Stimulated activated CD8-positive, alpha-beta memory T cell treated with anti-CD3 and anti-CD28 coated beads, Interleukin-7, amount 100 ng/mL, for 1 hour (primary cell): ENCODE measurements around the gene FAM169A.
A peak's percentile ranks its signal among the peaks of the same experiment; 100 is the strongest.
"Not testable (repeated sequence)": the region's sequence is repeated elsewhere in the genome, so short reads cannot be mapped to it uniquely, and the experiment has no call there.

Experiments used
- DNase-seq, 2 donors: peaks; one replicate each; pipeline ENCODE4 v3.0.0-alpha.2; 2020; ENCODE audit warnings: low read depth in 2 of 2

The FAM169A gene

DNA sequence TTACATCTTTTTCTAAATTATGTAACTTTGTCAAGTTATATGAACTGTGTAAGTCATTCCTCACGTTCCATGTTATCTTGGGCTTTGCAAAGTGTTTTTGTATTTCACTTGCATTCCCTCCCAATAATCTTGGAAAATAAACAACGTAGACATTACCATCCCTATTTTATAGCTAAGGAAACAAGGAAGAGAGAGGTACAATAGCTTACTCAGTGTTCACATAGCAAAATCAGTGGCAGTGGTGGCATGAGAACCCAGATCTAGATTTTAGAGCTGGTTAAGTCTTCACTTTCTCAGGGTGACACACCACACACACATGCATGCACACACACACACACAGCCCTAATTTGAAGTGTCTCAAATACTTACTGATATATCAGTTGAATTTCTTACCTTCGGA lies 65.0 kb downstream of the FAM169A start:
- no peak for DNase-seq

DNA sequence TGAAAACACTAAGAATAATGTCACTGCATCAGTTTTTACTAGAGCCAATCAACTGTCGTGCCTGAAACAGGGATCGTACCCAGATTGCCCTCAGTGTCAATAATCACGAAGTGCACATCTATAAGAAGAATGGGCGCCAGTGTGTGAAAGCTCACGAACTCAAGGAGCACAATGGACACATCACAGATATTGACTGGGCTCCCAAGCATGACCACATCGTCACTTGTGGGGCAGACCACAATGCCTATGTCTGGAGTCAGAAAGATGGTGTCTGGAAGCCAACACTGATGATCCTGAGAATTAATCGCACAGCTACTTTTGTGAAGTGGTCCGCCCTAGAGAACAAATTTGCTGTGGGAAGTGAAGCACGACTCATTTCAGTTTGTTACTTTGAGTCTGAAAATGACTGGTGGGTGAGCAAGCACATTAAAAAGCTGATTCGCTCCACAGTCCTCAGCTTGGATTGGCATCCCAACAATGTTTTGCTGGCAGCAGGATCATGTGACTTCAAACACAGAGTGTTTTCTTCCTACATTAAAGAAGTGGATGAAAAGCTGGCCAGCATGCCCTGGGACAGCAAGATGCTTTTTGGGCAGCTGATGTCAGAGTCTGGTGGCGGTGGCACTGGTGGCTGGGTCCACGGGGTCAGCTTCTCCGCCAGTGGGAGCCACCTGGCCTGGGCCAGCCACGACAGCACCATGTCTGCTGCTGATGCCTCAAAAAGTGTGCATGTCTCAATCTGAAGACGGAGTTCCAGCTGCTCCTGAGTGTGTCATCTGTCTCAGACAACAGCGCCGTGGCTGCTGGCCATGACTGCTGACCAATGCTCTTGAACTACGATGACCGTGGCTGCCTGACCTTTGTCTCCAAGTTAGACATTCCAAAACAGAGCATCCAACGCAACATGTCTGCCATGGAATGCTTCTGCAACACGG lies 66.9 kb downstream of the FAM169A start:
- no peak for DNase-seq

DNA sequence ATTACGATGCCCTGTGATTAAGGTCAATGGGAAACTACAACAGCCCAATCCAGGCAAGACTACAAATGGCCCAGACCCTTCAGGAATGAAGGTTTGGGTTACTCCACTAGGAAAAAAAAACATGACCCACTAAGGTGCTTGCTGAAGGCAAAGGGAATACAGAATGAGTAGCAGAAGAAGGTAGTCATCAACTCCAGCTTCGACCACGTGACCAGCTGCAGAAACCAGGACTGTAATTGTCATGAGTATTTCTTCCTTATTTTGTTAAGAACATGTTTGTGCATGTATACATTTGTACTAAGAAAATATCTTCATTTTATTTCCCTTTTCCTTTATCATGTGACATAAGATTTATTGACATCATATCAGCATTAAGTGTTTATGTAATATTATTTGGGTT lies 74.5 kb downstream of the FAM169A start:
- not testable (repeated sequence) for DNase-seq

DNA sequence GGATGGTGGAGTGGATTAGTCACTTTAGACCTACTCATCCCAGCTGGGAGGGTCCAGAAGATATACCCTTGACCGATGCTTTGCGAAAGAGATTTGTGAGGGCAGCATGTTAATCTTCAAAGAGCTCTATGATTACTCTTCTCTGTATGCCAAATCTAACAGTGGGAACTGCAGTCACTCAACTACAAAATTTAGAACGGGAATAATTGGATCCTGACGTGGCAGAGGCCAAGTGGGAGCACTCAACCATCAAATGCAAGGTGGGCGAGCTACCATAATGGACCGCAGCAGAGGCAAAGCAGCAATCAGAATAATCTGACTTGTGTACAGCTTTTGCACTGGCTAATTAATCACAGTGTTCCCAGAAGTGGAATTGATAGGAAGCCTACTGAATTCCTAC lies 78.8 kb downstream of the FAM169A start:
- no peak for DNase-seq

DNA sequence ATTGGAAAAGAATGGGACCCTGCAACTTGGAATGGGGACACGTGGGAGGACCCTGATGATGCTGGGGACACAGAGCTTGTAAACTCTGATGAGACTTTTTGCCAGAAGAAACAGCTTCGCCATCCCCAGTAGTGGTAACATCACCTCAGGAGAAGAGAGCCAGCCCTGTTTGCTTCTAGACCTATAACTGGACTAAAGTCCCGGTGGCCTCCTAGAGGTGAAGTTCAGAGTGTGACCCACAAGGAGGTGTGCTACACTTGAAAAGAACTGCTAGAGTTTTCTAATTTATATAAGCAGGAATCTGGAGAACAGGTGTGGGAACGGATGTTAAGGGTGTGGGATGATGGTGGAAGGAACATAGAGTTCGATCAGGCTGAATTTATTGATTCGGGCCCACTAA lies 79.3 kb downstream of the FAM169A start:
- DNase-seq: no peak

DNA sequence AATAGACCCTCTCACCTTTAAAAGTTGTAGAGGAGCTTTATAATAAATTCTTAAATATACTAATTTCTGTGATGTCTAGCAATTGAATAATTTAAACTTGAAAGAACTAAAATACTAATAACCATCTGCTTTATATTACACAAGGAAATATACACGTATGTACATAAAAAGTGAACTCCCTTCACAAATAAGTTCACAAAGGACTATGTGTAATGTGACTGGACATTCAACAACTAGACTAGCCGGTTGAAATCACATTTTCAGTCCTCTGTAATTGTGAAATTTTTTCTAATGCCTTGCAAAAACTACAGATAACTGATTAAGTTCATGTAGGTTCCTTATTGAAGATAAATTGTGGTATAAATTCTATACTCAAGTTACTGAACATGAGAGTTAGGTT lies 87.6 kb downstream of the FAM169A start:
- DNase-seq: no peak

DNA sequence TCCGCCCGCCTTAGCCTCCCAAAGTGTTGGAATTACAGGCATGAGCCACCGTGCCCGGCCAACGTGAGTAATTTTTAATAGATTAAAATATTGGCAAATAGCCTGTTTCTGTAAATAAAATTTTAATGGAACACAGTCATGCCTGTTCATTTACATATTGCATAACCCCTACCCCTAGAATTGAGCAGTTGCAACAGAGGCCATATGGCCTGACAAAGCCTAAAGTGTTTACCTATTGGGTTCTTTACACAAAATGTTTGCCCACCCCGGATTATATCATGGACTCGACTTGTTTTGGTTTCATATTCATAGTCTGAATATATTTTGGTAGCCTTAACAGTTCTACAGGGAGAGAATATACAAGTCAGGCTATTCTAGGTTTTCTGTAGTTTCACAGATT lies 93.8 kb downstream of the FAM169A start:
- DNase-seq: no peak

DNA sequence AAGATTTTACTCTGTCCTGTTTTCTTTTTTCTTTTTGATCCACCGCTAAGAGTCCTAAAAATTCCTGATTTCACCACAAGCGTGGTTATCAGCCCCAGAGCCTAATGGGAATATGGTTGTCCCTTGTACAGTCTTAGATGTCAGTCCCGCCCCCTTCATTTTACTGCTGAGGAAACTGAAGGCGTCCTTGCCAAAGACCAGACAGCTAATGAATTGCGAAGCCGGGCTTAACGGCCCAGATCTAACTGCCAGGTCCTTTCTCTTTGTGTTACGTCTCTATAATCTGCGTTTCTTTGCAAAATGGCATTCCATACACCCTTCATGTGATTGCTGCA lies 98.6 kb downstream of the FAM169A start:
- no peak for DNase-seq

DNA sequence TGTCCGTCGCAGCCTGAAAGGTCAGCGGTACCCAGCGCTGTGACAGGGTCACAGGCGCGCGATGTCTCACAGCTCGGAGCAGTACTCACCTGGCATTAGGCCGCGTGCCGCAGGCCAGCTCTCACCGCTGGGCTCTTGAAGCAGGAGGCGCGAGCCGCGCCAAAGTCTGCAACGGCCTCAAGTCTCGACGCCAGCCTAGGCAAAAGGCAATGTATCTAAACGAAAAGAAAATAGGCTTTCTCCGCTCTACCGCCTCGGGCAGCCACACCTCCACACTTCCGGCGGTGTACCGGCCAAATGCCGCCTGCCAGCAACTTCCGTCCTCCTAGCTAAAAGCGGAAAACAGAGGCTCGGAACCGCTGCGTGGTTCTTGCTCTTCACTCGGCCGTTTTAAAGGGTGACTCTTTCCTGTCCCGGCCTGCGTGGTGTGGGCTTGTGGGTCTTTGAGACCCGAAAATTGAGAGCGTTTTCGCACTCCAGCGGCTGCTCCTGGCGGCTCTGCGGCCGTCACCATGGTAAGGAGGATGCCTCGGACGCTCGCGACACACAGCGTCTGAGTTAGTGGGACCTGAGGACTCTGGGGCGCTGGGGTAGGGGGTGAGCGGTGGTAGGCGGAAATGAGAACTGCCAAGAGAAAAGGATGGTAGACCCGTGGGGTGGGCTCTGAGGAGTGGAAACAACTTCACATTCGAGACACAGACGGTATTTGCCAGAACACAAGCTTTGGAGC lies 99.2 kb downstream of the FAM169A start, which contains the start of the genes GFM2 and NSA2:
GFM2 (minus strand) TSS at position 269 of the 730 bp plus-strand sequence. CDS start 3,375 bp downstream, outside the sequence.
NSA2 (plus strand) TSS at position 401 of the 730 bp plus-strand sequence; CDS start at position 513, 112 bp downstream.
- peak; percentile 87 to 89 for DNase-seq

DNA sequence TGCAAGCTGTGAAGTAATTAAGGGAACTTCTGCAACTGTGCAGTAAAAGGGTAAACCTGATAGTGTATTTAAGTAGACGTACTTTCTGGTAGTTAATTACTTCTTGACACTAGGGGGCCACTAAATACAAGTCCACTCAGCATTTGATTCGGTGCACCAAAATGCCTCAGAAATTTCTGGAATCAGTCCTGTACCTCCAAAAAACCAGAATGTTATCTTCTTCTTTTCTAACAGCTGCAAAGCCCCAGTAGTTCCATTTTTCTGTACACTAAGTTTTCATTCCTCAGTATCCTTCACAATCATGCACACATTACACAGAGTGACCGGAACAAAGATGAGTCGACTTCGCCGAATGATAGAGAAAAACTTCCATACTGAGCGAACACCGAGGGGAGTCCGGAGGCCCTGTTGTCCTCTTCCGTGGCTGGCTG lies 99.8 kb downstream of the FAM169A start:
- DNase-seq: no peak

DNA sequence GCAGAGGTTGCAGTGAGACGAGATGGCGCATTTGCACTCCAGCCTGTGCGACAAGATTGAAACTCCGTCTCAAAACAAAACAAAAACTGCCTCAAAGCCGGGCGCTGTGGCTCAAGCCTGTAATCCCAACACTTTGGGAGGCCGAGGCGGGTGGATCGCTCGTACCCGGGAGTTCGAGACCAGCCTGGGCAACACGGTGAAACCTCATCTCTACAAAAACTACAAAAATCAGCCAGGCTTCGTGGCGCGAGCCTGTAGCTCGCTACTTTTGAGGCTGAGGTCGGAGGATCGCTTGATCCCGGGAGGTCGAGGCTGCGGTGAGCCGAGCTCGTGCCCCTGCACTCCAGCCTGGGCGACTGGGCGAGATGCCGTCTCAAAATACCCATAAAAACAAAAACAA lies 100.3 kb downstream of the FAM169A start:
- no peak for DNase-seq

DNA sequence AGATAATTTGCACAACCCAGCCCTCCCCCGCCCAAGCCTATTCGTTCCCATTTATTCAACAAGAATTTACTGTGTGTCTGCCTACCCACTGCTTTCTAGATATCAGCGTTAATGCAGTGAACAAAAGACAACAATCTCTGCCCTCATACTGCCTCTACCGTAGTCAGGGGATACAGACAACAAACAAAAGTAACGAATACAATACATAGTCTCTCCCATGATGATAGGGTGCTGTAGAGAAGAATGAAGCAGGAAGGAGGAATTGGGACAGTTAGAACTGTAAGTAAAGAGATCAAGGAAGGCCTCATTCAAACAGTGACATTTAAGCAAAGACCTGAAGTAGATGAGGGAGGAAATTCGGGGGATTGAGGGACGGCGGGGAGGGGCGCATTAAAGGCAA lies 101.0 kb downstream of the FAM169A start:
- no peak for DNase-seq

DNA sequence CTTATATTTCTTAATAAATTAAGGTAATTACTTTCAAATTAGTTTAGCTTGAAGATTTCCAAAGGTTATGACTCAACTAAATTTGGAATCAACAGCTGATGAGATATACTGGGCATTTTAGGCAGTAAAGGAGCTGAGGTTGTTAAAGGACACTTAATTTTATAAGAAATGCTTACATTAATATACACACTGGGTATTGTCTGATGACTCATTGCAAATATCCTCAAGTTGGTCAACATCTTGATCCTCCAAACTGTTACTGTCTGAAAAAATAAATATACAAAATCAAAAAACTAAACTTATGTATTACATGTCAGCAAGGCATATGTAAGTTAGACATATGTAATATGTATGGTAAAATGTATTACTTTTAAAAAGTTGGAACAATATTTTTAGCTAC lies 102.7 kb downstream of the FAM169A start:
- DNase-seq: no peak

DNA sequence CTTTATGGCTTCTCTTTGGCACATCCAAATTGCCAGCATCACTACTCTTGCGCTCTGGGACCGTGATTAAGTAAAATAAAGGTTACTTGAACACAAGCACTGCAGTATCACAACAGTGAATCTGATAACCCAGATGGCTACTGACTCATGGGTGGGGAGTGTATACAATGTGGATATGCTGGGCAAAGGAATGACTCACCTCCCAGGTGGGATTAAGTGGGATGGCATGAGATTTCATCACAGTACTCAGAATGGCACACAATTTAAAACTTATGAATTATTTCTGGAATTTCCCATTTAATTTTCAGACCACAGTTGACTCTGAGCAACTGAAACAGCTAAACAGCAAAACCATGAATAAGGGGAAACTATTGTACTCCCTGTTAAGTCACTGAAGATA lies 103.6 kb downstream of the FAM169A start:
- DNase-seq: no peak

DNA sequence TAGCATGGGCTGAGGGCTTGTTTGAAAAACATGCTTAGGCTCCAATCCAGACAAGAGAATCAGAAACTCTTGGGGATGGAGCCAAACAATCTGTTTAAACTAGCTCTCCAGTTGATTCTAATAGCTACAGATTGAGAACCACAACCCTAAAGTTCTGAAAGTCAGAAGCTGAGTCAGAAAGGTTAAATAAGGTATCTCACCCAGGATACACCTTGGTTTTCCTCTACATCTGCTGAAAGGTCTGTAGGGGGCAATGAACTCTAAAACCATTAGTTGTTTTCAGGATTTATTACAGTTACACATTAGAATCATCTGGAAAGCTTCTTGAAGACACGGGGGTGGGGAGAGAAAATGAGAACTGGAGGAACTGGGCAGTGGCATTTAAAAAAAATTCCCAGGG lies 104.9 kb downstream of the FAM169A start:
- DNase-seq: no peak

DNA sequence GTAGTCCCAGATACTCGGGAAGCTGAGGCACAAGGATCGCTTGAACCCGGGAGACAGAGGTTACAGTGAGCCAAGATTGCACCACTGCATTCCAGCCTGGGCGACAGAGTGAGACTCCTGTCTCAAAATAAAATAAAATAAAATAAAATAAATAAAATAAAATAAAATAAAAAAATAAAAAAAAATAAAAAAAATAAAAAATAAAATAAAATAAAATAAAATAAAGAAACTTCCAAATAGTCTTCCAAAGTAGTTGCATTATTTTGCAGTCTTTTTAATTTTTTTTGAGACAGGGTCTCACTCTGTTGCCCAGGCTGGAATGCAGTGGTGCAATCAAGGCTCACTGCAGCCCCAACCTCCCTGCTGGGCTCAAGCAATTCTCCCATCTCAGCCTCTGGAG lies 117.4 kb downstream of the FAM169A start:
- not testable (repeated sequence) for DNase-seq

DNA sequence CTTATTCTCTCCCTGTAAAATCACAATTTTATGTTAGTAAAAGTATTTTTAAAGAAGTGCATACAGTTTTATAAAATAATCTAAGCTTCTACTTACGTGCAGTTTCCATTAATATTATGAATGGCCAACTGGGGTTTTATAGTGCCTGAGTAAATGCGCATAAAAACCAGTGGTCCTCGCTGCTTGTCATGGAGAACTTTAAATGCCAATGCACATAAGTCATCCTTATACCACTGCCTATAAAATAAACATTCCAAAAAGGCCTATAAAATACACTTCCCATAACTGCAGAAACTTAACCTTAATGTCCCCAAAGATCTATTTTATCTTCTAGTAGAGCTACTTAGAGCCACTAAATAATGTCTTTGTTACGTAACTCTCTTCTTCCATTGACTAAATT lies 127.8 kb downstream of the FAM169A start:
- DNase-seq: no peak

DNA sequence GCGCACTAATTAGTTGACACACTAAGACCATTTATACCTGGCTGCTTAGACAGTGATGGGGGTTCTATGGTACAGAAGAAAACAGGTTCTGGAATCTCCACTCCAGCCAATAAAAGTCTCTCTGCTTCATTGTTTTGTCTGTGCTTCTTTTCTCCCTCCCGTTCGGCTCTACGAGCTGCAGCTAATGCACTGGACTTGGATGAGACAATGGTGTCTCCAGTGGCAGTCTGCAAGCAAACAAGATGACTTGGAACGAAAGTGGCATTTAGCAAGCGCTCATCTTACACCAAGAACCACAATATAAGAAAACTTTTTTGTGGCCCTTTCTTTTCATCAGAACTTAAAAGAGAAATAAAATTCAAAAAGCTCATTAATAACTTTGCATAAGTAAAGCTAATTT lies 129.4 kb downstream of the FAM169A start:
- DNase-seq: no peak
